Neural cell (in vitro differentiated cells): ENCODE measurements around the gene REST. TPM values are rescaled to one million over a fixed set of nuclear protein-coding genes. Genes with fewer than 3 reads are reported as not detected.

Source experiments
- H2AFZ ChIP-seq: fragments of 200-600, 300-800 bp; sonication (generic), shearing (Covaris generic); 2 replicates; pipeline ENCODE4 v1.6.0; 2014; ENCODE audit warnings: low read depth, mild to moderate bottlenecking, antibody characterized with exemption, low read length, moderate library complexity
- H3F3A ChIP-seq: fragments of 200-600 bp; shearing (Covaris generic); 2 replicates; pipeline ENCODE4 v1.6.1; 2016; ENCODE audit warnings: mild to moderate bottlenecking, moderate library complexity, mixed read lengths, antibody characterized with exemption, low read length; ENCODE audit not compliant: insufficient read depth, poor library complexity, severe bottlenecking
- H3K27ac ChIP-seq: fragments of 200-600, 300-800 bp; sonication (generic), shearing (Covaris generic); 2 replicates; pipeline ENCODE4 v1.5.1; 2014; ENCODE audit warnings: mild to moderate bottlenecking, low read length, moderate library complexity
- H3K27me3 ChIP-seq: fragments of 300-800, 200-600 bp; sonication (generic), shearing (Covaris generic); 2 replicates; pipeline ENCODE4 v1.6.0; 2014; ENCODE audit warnings: mild to moderate bottlenecking, low read depth, low read length, moderate library complexity; ENCODE audit not compliant: insufficient read depth
- H3K36me3 ChIP-seq: fragments of 300-800, 200-600 bp; sonication (generic), shearing (Covaris generic); 2 replicates; pipeline ENCODE4 v1.5.1; 2014; ENCODE audit warnings: mild to moderate bottlenecking, antibody characterized with exemption, low read length, moderate library complexity; ENCODE audit not compliant: insufficient read depth
- H3K4me2 ChIP-seq: fragments of 300-800, 200-600 bp; sonication (generic), shearing (Covaris generic); 2 replicates; pipeline ENCODE4 v1.6.0; 2014; ENCODE audit warnings: mild to moderate bottlenecking, low read length
- H3K4me3 ChIP-seq: fragments of 300-800, 200-600 bp; sonication (generic), shearing (Covaris generic); 2 replicates; pipeline ENCODE4 v1.5.1; 2014; ENCODE audit warnings: mild to moderate bottlenecking, low read length, moderate library complexity
- H3K79me2 ChIP-seq: fragments of 200-600 bp; shearing (Covaris generic); replicated peaks from 2 replicates; pipeline ENCODE4 v1.6.0; 2014; ENCODE audit warnings: mild to moderate bottlenecking, low read length, moderate library complexity; ENCODE audit not compliant: insufficient read depth
- H3K9ac ChIP-seq: fragments of 300-800, 200-600 bp; sonication (generic), shearing (Covaris generic); 2 replicates; pipeline ENCODE4 v1.6.1; 2016; ENCODE audit warnings: mild to moderate bottlenecking, low read length, mixed read lengths
- H3K9me2 ChIP-seq: fragments of 200-600 bp; shearing (Covaris generic); 2 replicates; pipeline ENCODE4 v1.6.1; 2016; ENCODE audit warnings: mild to moderate bottlenecking, low read length, mixed read lengths; ENCODE audit not compliant: insufficient read depth
- H3K9me3 ChIP-seq: fragments of 200-600, 300-800 bp; sonication (generic), shearing (Covaris generic); 2 replicates; pipeline ENCODE4 v1.6.1; 2016; ENCODE audit warnings: mild to moderate bottlenecking, mixed run types, low read length, moderate library complexity, mixed read lengths
- H4K20me1 ChIP-seq: fragments of 200-600 bp; shearing (Covaris generic); 2 replicates; pipeline ENCODE4 v1.6.1; 2016; ENCODE audit warnings: mild to moderate bottlenecking, mixed run types; ENCODE audit not compliant: insufficient read depth
- CTCF ChIP-seq: fragments of 450-650 bp; IDR thresholded peaks from 2 replicates; pipeline ENCODE4 v1.5.1; 2014; ENCODE audit warnings: antibody characterized with exemption, mild to moderate bottlenecking, moderate library complexity; ENCODE audit not compliant: poor library complexity, severe bottlenecking
- EP300 ChIP-seq: fragments of 450-650 bp; conservative IDR thresholded peaks from 2 replicates; pipeline ENCODE4 v1.6.1; 2014; ENCODE audit warnings: antibody characterized with exemption, mild to moderate bottlenecking, moderate library complexity; ENCODE audit not compliant: poor library complexity, severe bottlenecking
- EZH2 ChIP-seq: fragments of 200-600, 300-800 bp; shearing (Covaris generic), sonication (generic); IDR thresholded peaks from 2 replicates; pipeline ENCODE4 v1.6.1; 2014; ENCODE audit warnings: antibody characterized with exemption, low read length, borderline replicate concordance, mild to moderate bottlenecking; ENCODE audit not compliant: insufficient read depth, poor library complexity, severe bottlenecking
- MXI1 ChIP-seq: fragments of 450-650 bp; conservative IDR thresholded peaks from 2 replicates; pipeline ENCODE4 v1.6.1; 2014; ENCODE audit warnings: antibody characterized with exemption, mild to moderate bottlenecking; ENCODE audit not compliant: poor library complexity, severe bottlenecking
- POLR2AphosphoS5 ChIP-seq: IDR thresholded peaks from 2 replicates; pipeline ENCODE4 v1.6.1; 2012
- RAD21 ChIP-seq: fragments of 450-650 bp; conservative IDR thresholded peaks from 2 replicates; pipeline ENCODE4 v1.6.1; 2014; ENCODE audit warnings: antibody characterized with exemption, mild to moderate bottlenecking, moderate library complexity
- REST ChIP-seq: IDR thresholded peaks from 2 replicates; pipeline ENCODE4 v1.6.1; 2012; ENCODE audit warnings: borderline replicate concordance
- SMC3 ChIP-seq: fragments of 450-650 bp; conservative IDR thresholded peaks from 2 replicates; pipeline ENCODE4 v1.6.1; 2014; ENCODE audit warnings: antibody characterized with exemption, mild to moderate bottlenecking, moderate library complexity; ENCODE audit not compliant: poor library complexity
- TAF1 ChIP-seq: IDR thresholded peaks from 2 replicates; pipeline ENCODE4 v1.6.1; 2012; ENCODE audit warnings: low read depth
- polyA plus RNA-seq: library from polyadenylated mRNA; depleted of rRNA; stranded (reverse); fragments of >200 nt; gene quantifications from 2 replicates; pipeline ENCODE4 v1.2.3, GENCODE V29; 2014

Gene REST
- polyA plus RNA-seq, 1 donor from 2014 or later, result 3.2 TPM

- Histone ChIP-seq H3K9ac (no peak overlapping the region), H3K36me3 (no peaks in the 10 kb centered on the region), H2AFZ (no peak overlapping the region), H3F3A (no peaks in the 10 kb centered on the region), H3K4me2 (no peak overlapping the region), H3K9me2 (no peaks in the 10 kb centered on the region), H3K27ac (no peak overlapping the region), H4K20me1 (no peaks in the 10 kb centered on the region), H3K79me2 (no peaks in the 10 kb centered on the region), H3K9me3 (no peaks in the 10 kb centered on the region), H3K27me3 (no peaks in the 10 kb centered on the region), H3K4me3 (no peak overlapping the region)
- no peak for TF ChIP-seq EP300
- no peak for TF ChIP-seq SMC3
- no peak for TF ChIP-seq MXI1
- TF ChIP-seq CTCF, result no peak
- TF ChIP-seq REST, result no peak
- no peak for TF ChIP-seq EZH2
- TF ChIP-seq TAF1, result no peak
- TF ChIP-seq POLR2AphosphoS5, result no peak
- TF ChIP-seq RAD21, result no peak
These were observed 51.4 kb downstream of the REST start for GRCh38 chr4:56959100-56959499.

GRCh38 chr4:56961107-56961500 is 53.4 kb downstream of the REST start:
- Histone ChIP-seq H3F3A (no peaks in the 10 kb centered on the region), H4K20me1 (no peaks in the 10 kb centered on the region), H3K79me2 (no peaks in the 10 kb centered on the region), H3K9me2 (no peaks in the 10 kb centered on the region), H3K4me2 (no peak overlapping the region), H2AFZ (no peak overlapping the region), H3K36me3 (no peaks in the 10 kb centered on the region), H3K27ac (no peak overlapping the region), H3K27me3 (no peaks in the 10 kb centered on the region), H3K9ac (no peak overlapping the region), H3K4me3 (no peak overlapping the region), H3K9me3 (no peaks in the 10 kb centered on the region)
- TF ChIP-seq REST (no peak), CTCF (no peak), POLR2AphosphoS5 (no peak), SMC3 (no peak), RAD21 (no peak), MXI1 (no peak), EZH2 (no peak), EP300 (no peak), TAF1 (no peak)
